T-helper 1 cell treated with Interleukin-12 subunit alpha and Interleukin-12 subunit beta and Interleukin-4 antibody, amounts not matched to agents 30 μg/mL and 1 μg/mL, for 36 hours (primary cell): ENCODE results near the gene IRF9.

Experiments
- H3K27ac Mint-ChIP-seq: one replicate; pipeline ENCODE4 v1.8.0; 2021; ENCODE audit warnings: mild to moderate bottlenecking, mixed read lengths
- H3K27me3 Mint-ChIP-seq: one replicate; pipeline ENCODE4 v1.8.0; 2021; ENCODE audit warnings: low read depth, mixed read lengths
- H3K36me3 Mint-ChIP-seq: one replicate; pipeline ENCODE4 v1.8.0; 2021; ENCODE audit warnings: low read depth, mixed read lengths
- H3K4me1 Mint-ChIP-seq: one replicate; pipeline ENCODE4 v1.8.0; 2021; ENCODE audit warnings: low read depth, mixed read lengths
- H3K4me3 Mint-ChIP-seq: one replicate; pipeline ENCODE4 v1.8.0; 2021; ENCODE audit warnings: mild to moderate bottlenecking, moderate library complexity, mixed read lengths
- H3K9me3 Mint-ChIP-seq: one replicate; pipeline ENCODE4 v1.8.0; 2021; ENCODE audit warnings: mixed read lengths

IRF9 gene

DNA sequence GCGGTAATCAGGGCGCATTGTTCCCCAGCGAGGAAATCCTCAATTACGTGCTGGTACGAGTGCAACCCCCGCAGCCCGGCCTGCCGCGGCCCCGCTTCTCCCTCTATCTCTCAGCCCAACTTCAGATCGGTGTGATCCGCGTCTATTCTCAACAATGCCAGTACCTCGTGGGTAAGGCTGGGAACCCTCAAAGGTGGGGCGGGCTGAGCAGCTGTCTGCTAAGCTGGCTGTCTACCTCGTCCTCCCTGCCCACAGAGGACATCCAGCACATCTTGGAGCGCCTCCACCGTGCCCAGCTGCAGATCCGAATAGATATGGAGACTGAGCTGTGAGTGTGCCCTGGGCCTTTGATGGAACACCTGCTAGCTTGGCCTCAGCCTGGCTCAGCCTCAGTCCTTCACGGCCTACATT lies 11.8 kb downstream of the IRF9 start:
- Mint-ChIP-seq H3K9me3 (no peaks in the 10 kb centered on the region), H3K4me3 (no peak overlapping the region), H3K27me3 (no peaks in the 10 kb centered on the region), H3K36me3 (peaks cover 44% of the 10 kb centered on the region), H3K4me1 (peaks cover 19% of the 10 kb centered on the region), H3K27ac (peak overlapping the region; percentile 34)

DNA sequence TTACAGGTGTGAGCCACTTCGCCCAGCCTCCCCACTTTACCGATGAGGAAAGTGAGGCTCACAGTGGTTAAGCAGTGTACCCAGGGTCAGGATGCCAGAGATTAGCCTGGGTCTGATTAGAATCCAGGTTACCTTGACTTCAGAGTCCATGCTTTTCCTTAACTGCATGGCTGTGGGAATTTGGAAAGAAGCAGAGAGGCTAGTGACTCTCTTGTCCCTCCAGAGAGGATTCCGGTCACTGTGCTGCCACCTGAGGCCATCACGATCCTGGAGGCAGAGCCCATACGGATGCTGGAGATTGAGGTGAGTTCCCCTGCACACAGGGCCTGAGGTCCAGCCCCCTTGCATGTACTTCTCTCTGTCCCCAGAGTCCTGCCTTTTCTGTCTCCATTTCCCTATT lies 15.5 kb downstream of the IRF9 start:
- Mint-ChIP-seq H3K36me3 (peaks cover 54% of the 10 kb centered on the region), H3K27ac (no peak overlapping the region), H3K27me3 (no peaks in the 10 kb centered on the region), H3K4me1 (peaks cover 4% of the 10 kb centered on the region), H3K9me3 (no peaks in the 10 kb centered on the region), H3K4me3 (no peak overlapping the region)

DNA sequence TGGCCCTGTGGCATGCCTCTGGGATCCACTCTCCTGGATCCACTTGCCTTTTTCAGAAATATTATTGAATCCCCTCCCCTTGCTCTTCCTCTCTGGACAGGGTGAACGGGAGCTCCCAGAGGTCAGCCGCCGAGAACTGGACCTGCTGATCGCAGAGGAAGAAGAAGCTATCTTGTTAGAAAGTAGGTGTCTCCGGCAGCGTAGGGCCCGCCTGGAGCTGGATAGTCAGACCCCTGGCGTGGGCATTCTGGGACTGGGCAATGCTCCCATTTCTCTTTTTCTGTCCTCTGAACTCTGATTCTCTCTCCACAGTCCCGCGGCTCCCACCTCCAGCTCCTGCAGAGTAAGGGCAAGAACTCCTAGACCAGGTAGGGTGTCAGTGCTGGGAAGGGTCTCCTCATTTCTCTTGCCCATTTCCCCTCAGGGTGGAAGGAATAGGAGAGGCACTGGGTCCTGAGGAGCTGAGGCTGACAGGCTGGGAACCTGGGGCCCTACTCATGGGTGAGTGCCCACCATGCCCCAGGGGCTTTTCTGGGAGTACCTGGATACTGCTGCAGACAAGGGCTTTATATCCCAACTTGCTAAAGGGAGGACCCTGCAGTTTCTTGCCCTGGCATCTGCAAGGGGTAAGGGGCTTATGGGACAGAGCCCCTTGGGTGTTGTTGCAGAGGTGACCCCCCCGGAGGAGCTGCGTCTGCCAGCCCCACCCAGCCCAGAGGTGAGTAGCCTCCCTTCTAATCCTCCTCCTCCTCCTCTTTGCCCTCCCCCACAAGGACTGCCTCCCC lies 16.2 kb downstream of the IRF9 start:
- no peak overlapping the region for H3K4me3 Mint-ChIP-seq
- H3K4me1 Mint-ChIP-seq = peaks cover 3% of the 10 kb centered on the region
- peaks cover 55% of the 10 kb centered on the region for H3K36me3 Mint-ChIP-seq
- H3K27ac Mint-ChIP-seq = no peak overlapping the region
- no peaks in the 10 kb centered on the region for H3K27me3 Mint-ChIP-seq
- H3K9me3 Mint-ChIP-seq = no peaks in the 10 kb centered on the region

DNA sequence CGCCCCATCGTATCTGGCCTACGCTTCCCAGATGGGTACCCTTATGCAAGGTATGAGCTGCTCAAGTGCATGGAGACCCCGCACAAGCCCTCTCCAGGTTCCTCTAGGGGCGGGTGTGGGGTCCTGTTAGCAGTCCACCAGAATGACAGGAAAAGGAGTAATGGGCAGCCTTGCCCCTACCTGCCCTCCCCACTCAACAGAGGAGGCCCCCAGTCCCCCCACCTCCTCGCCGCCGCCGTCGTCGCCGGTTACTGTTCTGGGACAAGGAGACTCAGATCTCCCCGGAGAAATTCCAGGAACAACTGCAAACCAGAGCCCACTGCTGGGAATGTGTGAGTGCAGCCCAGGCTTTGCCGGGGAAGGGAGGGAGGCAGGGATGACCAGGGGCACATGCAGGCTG lies 16.8 kb downstream of the IRF9 start:
- Mint-ChIP-seq H3K4me3 (no peak overlapping the region), H3K36me3 (peaks cover 57% of the 10 kb centered on the region), H3K4me1 (peaks cover under 1% of the 10 kb centered on the region), H3K27ac (no peak overlapping the region), H3K27me3 (no peaks in the 10 kb centered on the region), H3K9me3 (no peaks in the 10 kb centered on the region)

DNA sequence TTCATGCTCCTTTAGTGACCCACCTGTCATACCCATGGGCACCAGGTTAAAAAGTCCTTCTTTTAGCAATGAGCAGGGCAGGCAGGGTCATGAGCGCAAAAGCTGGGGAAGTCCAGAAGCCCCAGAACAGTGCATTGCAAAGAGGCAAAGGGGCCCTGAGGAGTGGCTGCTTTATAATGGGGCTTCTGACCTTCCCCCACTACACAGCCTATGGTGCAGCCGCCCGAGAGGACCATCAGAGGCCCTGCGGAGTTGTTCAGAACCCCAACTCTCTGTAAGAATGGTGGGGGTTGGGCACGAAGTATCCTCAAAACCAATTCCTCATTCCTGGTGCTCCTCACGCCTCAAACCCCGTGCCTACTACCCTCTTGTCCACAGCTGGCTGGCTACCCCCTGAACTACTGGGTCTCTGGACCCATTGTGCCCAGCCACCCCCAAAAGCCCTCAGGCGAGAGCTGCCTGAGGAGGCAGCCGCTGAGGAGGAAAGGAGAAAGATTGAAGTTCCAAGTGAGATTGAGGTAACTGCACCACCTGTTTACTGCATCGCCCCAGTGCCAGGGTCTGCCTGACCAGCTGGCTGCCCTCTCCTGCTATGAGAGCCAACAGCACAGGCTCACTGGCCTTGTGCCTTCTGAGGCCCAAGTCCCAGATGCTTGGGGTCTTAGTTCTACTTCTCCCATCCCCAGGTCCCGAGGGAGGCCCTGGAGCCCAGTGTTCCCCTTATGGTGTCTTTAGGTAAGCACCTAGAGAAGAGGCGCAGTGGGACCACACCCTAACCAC lies 17.5 kb downstream of the IRF9 start:
- Mint-ChIP-seq H3K4me3 (no peak overlapping the region), H3K27me3 (no peaks in the 10 kb centered on the region), H3K36me3 (peaks cover 52% of the 10 kb centered on the region)

DNA sequence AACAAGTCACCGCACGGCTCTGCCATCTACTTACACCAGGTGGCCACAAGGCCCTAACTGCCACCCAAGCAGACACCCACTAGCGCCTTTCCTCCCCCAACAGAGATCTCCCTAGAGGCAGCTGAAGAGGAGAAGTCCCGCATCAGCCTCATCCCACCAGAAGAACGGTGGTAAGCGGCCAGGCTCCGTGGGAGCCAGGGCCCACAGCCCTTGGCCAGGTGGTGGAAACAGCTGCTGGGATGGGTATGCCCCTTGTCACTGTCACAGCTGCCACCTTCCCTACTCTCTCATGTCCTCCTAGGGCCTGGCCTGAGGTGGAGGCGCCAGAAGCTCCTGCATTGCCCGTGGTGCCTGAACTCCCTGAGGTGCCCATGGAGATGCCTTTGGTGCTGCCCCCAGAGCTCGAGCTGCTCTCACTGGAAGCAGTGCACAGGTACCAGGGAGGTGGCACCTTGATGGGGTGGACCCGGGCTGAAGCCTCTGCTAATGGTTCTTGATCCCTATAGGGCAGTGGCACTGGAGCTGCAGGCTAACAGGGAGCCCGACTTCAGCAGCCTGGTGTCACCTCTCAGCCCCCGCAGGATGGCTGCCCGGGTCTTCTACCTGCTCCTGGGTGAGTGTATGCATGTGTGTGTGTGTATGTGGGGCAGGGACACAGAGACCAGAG lies 18.4 kb downstream of the IRF9 start:
- Mint-ChIP-seq H3K4me3 (no peak overlapping the region), H3K4me1 (no peaks in the 10 kb centered on the region), H3K27ac (no peak overlapping the region), H3K9me3 (no peaks in the 10 kb centered on the region), H3K27me3 (no peaks in the 10 kb centered on the region), H3K36me3 (peaks cover 52% of the 10 kb centered on the region)

More for the DNA sequence above, 17.5 kb downstream of the IRF9 start:
- H3K27ac Mint-ChIP-seq = no peak overlapping the region
- H3K9me3 Mint-ChIP-seq = no peaks in the 10 kb centered on the region
- no peaks in the 10 kb centered on the region for H3K4me1 Mint-ChIP-seq

DNA sequence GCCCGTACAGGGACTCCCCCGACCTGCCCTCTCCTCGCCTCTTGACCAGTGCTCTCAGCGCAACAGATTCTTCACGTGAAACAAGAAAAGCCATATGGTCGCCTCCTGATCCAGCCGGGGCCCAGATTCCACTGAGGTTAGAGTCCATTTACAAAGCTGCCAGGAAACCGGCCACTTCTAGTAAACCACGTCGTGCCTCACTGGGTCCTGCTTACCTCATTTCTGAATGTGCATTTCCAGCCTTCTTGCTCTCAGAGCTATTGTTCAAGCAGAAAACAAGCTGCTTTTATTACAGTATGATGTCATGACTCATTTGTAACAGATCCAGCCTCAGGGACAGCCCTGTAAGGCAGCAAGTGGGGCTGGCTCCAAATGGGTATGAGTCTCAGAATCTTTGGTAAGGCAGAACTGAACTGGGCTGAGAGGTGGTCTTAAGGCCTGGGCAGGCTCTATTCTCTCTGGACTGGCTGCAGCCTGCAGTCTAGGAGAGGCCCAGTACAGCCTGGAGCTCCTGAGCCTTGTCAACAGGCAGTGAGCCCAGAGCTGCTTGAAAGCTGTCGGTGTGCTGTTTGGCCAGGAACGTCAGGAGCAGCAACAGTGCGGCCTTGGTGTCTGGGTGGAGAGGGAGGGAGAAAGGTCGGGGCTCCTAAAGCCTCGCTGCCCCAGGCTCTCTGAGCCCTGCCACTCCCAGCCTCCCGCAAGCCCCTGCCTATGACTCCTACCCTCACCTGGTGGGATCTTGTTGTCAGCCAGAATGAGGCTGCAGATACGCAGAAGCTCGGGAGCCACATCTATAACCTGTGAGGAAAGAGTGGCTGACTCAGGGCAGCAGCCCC lies 19.1 kb downstream of the IRF9 start:
- Mint-ChIP-seq H3K36me3 (peaks cover 44% of the 10 kb centered on the region), H3K4me1 (no peaks in the 10 kb centered on the region), H3K27me3 (no peaks in the 10 kb centered on the region), H3K27ac (no peak overlapping the region), H3K9me3 (no peaks in the 10 kb centered on the region), H3K4me3 (no peak overlapping the region)

DNA sequence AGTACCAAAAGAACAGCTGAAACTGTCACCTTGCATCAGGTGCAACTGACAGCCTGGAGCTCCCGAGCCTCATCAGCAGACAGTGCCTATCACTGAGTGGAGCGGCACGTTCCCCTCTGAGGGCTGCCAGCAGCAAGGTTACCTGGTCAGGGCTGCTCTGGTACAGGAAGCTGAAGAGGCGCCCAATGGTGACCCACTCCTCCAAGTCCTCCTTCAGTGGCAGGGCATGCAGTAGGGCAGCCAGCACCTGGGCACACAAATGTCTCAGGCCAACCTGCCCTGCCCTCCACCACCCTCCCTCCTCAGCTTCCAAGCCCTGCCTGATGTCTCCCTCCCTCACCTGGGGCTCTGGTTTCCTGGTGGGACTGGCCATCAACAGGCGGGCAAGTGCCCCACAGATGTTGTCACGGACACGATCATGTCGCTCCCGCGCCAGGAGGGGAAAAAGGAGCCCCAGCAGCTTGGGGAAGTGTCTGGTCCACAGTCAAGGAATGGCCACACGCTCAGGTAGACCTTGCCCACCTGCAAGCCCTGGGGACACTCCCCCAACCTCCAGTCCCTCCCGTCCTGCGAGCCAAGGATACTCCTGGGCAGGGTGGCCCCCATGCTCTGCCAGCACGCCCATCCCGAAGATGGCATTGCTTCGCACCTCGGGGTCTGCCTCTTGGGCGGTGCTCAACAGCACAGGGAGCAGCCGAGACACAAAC lies 20.5 kb downstream of the IRF9 start:
- no peaks in the 10 kb centered on the region for H3K4me1 Mint-ChIP-seq
- peak overlapping the region; percentile 9 for H3K27ac Mint-ChIP-seq
- H3K9me3 Mint-ChIP-seq = no peaks in the 10 kb centered on the region
- H3K4me3 Mint-ChIP-seq = no peak overlapping the region
- H3K36me3 Mint-ChIP-seq = peaks cover 45% of the 10 kb centered on the region
- H3K27me3 Mint-ChIP-seq = no peaks in the 10 kb centered on the region

DNA sequence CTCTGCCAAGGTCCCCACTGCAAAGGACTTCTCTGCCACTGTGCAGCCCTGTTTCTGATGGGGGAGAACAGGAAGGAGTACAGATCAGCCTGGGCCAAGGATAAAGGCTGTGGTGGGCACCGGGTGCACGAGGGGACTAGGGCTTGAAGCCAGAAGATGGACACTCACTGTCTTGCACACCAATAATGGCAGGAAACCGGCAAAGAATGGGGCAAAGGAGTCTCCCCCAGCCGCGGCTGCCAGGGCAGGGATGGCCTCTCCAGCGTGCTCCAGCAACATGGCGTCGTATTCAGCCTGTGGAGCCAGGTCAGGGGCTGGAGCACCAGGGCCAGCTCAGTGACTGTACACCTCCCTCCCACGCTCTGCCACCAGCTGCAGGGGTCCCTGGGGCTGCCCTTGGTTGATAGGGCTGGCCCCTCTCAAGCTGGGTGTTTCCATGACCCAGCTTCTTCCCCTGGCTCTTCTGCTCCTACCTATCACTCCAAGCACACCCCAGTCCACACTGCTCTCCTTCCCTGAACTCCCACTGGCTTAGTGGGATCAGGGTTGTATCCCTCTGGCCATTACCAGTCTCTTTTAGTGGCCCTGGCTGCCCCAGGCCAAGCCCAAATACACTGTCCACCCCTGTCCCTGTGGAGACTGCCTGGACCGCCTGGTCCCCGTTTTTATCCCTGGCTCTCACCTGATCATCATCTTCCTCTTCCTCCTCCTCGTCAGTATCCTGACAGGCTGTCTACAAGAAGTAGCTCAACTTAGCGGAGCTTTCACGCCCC lies 21.2 kb downstream of the IRF9 start:
- Mint-ChIP-seq H3K36me3 (peaks cover 40% of the 10 kb centered on the region), H3K27ac (peak overlapping the region; percentile 58), H3K4me3 (no peak overlapping the region), H3K4me1 (peaks cover 4% of the 10 kb centered on the region), H3K27me3 (no peaks in the 10 kb centered on the region), H3K9me3 (no peaks in the 10 kb centered on the region)

DNA sequence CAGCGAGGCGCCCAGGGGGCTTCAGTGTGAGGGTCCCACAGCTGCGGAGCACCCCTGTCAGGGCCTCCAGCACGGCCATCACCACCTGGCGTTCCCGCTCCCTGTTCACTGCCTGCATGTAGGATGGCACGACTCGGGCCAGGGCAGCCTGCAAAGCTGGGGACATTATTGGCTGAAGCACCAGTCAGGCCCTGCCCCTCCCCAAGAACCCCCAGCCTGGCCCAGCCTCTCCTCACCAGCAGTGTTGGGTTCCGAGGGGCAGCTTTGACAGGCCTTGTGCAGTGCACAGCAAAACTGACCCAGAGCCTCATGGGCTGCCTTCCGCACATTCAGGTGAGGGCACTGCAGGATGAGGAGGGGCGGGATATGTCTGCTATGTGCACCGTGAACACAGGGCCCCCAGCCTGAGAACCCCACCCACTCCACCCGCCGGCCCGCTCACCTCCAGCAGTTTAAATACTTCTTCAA lies 22.0 kb downstream of the IRF9 start:
- H3K4me3 Mint-ChIP-seq = no peak overlapping the region
- H3K9me3 Mint-ChIP-seq = no peaks in the 10 kb centered on the region
- H3K27me3 Mint-ChIP-seq = no peaks in the 10 kb centered on the region
- H3K36me3 Mint-ChIP-seq = peaks cover 38% of the 10 kb centered on the region
- H3K27ac Mint-ChIP-seq = no peak overlapping the region
- peaks cover 10% of the 10 kb centered on the region for H3K4me1 Mint-ChIP-seq

DNA sequence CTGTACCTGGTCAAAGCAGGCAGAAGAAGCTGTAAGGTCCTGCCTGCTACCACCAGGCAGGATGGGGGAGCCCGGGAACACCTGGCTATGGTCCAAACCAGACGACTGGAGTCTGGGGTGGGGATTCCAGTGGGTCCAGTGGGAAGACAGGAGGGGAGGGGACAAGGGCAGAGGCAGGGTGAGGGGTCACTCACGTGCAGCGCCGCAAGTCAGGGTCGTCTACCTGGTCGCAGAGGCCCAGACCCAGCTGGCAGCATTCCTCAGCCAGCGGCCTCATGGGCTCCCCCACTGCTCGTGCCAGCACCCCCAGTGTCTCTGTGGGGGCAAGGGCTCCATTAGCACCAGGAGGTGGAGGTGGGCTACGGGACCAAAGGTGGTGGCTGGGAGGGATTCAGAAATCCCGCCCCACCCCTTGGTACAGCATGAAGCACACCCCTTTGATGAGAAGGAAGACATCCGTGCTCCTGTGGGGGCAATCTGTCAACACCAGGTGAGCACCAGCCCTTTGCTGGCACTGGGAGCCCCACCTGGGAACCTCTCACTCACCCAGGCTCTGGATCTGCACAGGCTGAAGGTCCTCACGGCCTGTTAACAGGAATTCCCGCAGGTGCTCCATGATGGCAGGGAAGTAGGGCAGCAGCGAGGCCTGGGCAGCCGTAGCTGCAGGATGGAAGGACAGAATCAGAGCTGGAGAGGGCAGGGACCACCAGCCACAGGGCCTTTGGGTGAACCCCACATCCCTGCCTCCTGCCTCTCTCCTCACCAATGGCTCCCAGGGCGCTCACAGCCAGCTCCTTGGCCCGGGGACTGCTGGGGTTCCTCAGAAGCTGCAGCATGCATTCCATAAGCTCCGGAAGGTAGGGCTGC lies 23.3 kb downstream of the IRF9 start:
- Mint-ChIP-seq H3K36me3 (peaks cover 34% of the 10 kb centered on the region), H3K27ac (no peak overlapping the region), H3K4me1 (peaks cover 16% of the 10 kb centered on the region)

DNA sequence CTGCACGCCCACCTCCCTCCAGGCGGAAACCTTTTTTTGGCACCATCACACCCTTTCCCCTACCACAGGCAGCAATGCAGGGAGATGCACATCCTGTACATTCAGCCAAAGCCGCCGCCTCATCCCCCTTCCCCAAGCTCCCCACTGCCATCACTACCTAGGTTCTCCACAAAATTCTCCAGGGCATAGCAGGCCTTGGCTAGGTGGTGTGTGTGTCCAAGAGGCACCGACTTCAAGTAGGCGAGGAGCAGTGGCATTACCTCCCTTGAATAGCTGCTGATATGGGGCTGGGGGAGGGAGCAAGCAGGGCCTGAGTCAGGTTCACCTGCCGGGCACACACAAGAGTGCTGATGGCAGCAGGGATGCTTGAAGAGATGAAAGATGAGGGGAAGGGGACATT lies 24.0 kb downstream of the IRF9 start:
- Mint-ChIP-seq H3K4me1 (peaks cover 21% of the 10 kb centered on the region), H3K4me3 (no peak overlapping the region), H3K27me3 (no peaks in the 10 kb centered on the region), H3K9me3 (no peaks in the 10 kb centered on the region), H3K27ac (no peak overlapping the region), H3K36me3 (peaks cover 32% of the 10 kb centered on the region)

More for the DNA sequence above, 23.3 kb downstream of the IRF9 start:
- Mint-ChIP-seq H3K27me3 (no peaks in the 10 kb centered on the region), H3K4me3 (no peak overlapping the region), H3K9me3 (no peaks in the 10 kb centered on the region)
